Loucy (cell line): ENCODE data around the gene SMIM13.

ENCODE experiments used
- H2AFZ ChIP-seq: fragments of 200-600 bp; sonication (generic); 2 replicates; pipeline ENCODE4 v1.6.0; 2016; ENCODE audit warnings: antibody characterized with exemption, mild to moderate bottlenecking, low read length, moderate library complexity
- H3F3A ChIP-seq: fragments of 200-600 bp; 2 replicates; pipeline ENCODE4 v1.6.0; 2016; ENCODE audit warnings: antibody characterized with exemption, low read depth, mild to moderate bottlenecking
- H3K27me3 ChIP-seq: fragments of 200-600 bp; sonication (generic); 2 replicates; pipeline ENCODE4 v1.6.1; 2014; ENCODE audit warnings: low read length, mild to moderate bottlenecking; ENCODE audit not compliant: insufficient read depth, poor library complexity, severe bottlenecking
- H3K36me3 ChIP-seq: fragments of 200-600 bp; sonication (generic); 2 replicates; pipeline ENCODE4 v1.6.1; 2016; ENCODE audit warnings: low read length; ENCODE audit not compliant: insufficient read depth
- H3K4me1 ChIP-seq: fragments of 200-600 bp; sonication (generic); 2 replicates; pipeline ENCODE4 v1.5.1; 2014; ENCODE audit warnings: low read length, mild to moderate bottlenecking; ENCODE audit not compliant: insufficient read depth, poor library complexity, severe bottlenecking
- H3K4me2 ChIP-seq: fragments of 200-600 bp; sonication (generic); 2 replicates; pipeline ENCODE4 v1.6.0; 2014; ENCODE audit warnings: antibody characterized with exemption, low read length, low read depth, mild to moderate bottlenecking; ENCODE audit not compliant: poor library complexity, severe bottlenecking
- H3K4me3 ChIP-seq: fragments of 200-600 bp; sonication (generic); 2 replicates; pipeline ENCODE4 v1.5.1; 2014; ENCODE audit warnings: low read length, mild to moderate bottlenecking, mixed read lengths; ENCODE audit not compliant: poor library complexity, severe bottlenecking
- H3K79me2 ChIP-seq: fragments of 200-600 bp; sonication (generic); 2 replicates; pipeline ENCODE4 v1.6.1; 2014; ENCODE audit warnings: low read length; ENCODE audit not compliant: insufficient read depth
- H3K9ac ChIP-seq: fragments of 200-600 bp; sonication (generic); 2 replicates; pipeline ENCODE4 v1.6.0; 2014; ENCODE audit warnings: mild to moderate bottlenecking, low read depth, low read length, moderate library complexity; ENCODE audit not compliant: poor library complexity, severe bottlenecking
- H3K9me2 ChIP-seq: fragments of 200-600 bp; sonication (generic); replicated peaks from 2 replicates; pipeline ENCODE4 v1.6.1; 2016; ENCODE audit warnings: low read depth, low read length, mixed read lengths
- H3K9me3 ChIP-seq: fragments of 200-600 bp; sonication (generic); 2 replicates; pipeline ENCODE4 v1.6.1; 2014; ENCODE audit warnings: mild to moderate bottlenecking, antibody characterized with exemption, low read length, low read depth; ENCODE audit not compliant: insufficient read depth
- H4K20me1 ChIP-seq: fragments of 200-600 bp; sonication (generic); 2 replicates; pipeline ENCODE4 v1.6.0; 2014; ENCODE audit warnings: antibody characterized with exemption, low read length, mild to moderate bottlenecking; ENCODE audit not compliant: insufficient read depth, poor library complexity, severe bottlenecking
- EZH2phosphoT487 ChIP-seq: fragments of 200-600 bp; IDR thresholded peaks from 2 replicates; pipeline ENCODE4 v1.6.1; 2018; ENCODE audit warnings: antibody characterized with exemption, mild to moderate bottlenecking, moderate library complexity, borderline replicate concordance
- TF ChIP-seq, protein P1 (sequence below): fragments of 200-600 bp; sonication (generic); conservative IDR thresholded peaks from 2 replicates; pipeline ENCODE4 v1.5.1; 2014; ENCODE audit warnings: mild to moderate bottlenecking, antibody characterized with exemption, low read length

The SMIM13 gene

DNA sequence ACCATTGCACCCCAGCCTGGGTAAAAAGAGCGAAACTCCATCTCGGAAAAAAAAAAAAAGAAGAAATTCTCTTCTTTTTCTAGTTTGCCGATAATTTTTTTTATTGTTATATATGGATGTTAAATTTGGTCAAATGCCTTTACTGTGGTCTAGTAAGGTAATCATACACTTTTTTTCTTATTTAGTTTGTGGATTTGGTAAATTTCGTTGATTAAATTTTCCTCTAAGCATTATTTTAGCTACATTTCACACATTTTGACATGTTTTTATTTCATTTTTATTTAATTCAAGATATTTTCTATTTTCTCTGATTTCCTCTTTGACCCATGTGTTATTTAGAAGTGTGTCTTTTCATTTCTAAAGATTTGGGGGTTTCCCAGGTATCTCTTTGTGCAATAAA, 31.6 kb upstream of the SMIM13 start:
- Histone ChIP-seq H2AFZ (no peak overlapping the region), H3K4me2 (no peak overlapping the region), H3K4me1 (no peaks in the 10 kb centered on the region), H3K9ac (no peak overlapping the region), H3K4me3 (no peak overlapping the region), H3K9me2 (no peaks in the 10 kb centered on the region), H3K9me3 (no peaks in the 10 kb centered on the region), H3F3A (no peaks in the 10 kb centered on the region), H3K27me3 (no peaks in the 10 kb centered on the region), H3K79me2 (no peaks in the 10 kb centered on the region), H3K36me3 (no peaks in the 10 kb centered on the region), H4K20me1 (no peaks in the 10 kb centered on the region)
- no peak for TF ChIP-seq EZH2phosphoT487
- TF ChIP-seq, protein P1, sequence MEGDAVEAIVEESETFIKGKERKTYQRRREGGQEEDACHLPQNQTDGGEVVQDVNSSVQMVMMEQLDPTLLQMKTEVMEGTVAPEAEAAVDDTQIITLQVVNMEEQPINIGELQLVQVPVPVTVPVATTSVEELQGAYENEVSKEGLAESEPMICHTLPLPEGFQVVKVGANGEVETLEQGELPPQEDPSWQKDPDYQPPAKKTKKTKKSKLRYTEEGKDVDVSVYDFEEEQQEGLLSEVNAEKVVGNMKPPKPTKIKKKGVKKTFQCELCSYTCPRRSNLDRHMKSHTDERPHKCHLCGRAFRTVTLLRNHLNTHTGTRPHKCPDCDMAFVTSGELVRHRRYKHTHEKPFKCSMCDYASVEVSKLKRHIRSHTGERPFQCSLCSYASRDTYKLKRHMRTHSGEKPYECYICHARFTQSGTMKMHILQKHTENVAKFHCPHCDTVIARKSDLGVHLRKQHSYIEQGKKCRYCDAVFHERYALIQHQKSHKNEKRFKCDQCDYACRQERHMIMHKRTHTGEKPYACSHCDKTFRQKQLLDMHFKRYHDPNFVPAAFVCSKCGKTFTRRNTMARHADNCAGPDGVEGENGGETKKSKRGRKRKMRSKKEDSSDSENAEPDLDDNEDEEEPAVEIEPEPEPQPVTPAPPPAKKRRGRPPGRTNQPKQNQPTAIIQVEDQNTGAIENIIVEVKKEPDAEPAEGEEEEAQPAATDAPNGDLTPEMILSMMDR = no peak

DNA sequence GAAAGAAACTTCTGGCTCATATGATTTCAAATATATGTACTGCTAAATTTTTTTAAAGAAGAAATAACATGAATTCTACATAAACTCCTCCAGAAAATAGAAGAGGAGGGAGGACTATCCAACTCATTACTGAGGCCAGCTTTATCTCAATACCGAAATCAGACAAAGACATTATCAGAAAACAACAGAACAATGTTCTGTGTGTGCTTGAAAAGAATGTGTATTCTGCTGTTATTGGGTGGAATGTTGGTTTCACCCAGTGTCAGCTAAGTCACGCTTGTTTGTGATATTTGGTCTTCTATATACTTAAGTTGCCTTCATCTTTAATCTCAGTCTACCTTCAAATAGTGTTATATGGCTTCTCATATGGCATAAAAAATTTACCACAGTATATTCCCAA, 30.9 kb upstream of the SMIM13 start:
- Histone ChIP-seq H4K20me1 (no peaks in the 10 kb centered on the region), H3K4me3 (no peak overlapping the region), H3K36me3 (no peaks in the 10 kb centered on the region), H3K4me1 (no peaks in the 10 kb centered on the region), H3K9me2 (no peaks in the 10 kb centered on the region), H3K79me2 (no peaks in the 10 kb centered on the region), H2AFZ (no peak overlapping the region), H3K9me3 (no peaks in the 10 kb centered on the region), H3K9ac (no peak overlapping the region), H3K4me2 (no peak overlapping the region), H3K27me3 (no peaks in the 10 kb centered on the region), H3F3A (no peaks in the 10 kb centered on the region)
- TF ChIP-seq, protein P1 = no peak
- no peak for TF ChIP-seq EZH2phosphoT487

DNA sequence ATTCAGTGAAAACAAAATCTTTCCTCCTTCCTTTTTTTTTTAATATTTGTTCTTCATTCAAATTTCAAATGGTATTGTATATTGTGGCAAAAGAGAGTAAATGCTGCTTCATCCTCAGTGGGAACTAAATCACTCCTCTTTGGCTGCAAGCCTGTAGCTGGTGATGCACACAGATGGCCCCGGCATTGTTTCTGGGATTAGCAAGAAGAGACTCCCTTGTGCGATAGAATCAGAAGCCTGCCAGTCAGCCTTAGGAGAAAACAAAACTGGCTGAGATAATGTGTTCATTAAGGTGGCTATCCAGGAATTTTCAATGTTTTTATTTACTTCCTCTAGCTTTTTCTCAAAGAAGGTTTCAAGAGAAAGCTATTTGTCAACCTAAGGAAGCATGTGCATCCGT, 28.8 kb upstream of the SMIM13 start:
- Histone ChIP-seq H3K4me3 (no peak overlapping the region), H4K20me1 (no peaks in the 10 kb centered on the region), H3K9ac (no peak overlapping the region), H3K4me1 (no peaks in the 10 kb centered on the region), H3K27me3 (no peaks in the 10 kb centered on the region), H3K9me3 (no peaks in the 10 kb centered on the region), H3K4me2 (no peak overlapping the region), H2AFZ (no peak overlapping the region), H3K9me2 (no peaks in the 10 kb centered on the region), H3F3A (no peaks in the 10 kb centered on the region), H3K36me3 (no peaks in the 10 kb centered on the region), H3K79me2 (no peaks in the 10 kb centered on the region)
- TF ChIP-seq EZH2phosphoT487 = no peak
- TF ChIP-seq, protein P1 = no peak
